ENCODE data around the gene NRXN3. TPM values are rescaled to one million over a fixed set of nuclear protein-coding genes. Genes with fewer than 3 reads are reported as not detected.

NRXN3 gene
- polyA plus RNA-seq, 6 donors from 2014 or later = not detected

DNA sequence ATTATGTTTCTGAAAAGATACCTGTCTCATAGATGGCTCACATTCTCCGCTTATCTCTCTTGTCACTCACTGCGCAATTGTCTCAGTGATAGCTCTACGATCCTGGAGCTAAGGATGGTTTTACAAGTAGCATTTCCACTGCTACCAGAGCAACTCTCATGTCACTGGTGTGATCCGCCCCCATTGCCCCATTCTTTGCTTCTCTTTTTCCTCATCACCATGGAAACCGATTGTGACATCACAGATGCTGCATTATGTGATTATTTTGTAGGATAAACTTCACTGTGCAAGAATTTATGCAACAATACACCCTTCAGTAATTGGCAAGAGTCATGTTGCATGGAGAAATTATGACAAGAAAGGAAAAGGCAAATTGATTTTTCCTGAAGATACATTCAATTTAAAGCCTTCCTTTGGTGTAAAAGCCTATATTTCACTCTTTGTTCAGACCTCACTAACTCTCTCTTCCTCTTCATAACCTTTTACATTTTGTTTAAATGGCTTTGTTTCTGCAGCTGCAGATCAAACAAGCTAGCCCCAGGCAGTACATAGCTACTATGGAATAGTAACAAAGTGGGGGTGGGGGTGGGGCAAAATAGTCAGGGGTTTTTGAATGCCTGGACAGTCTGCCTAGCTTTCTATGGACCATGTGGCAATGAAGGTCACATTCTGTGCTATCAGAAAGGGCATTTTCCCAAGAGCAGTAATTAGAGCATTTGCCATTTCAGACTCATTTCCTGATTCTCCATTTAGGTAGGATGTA lies 539.8 kb downstream of the NRXN3 start:
- H3K4me3 Mint-ChIP-seq = no peak overlapping the region
- no peaks in the 10 kb centered on the region for H3K36me3 Mint-ChIP-seq
- no peaks in the 10 kb centered on the region for H3K4me1 Mint-ChIP-seq
- no peak for ATAC-seq (ENCODE audit: low read depth in 2 of 2)
- H3K27ac Mint-ChIP-seq = no peak overlapping the region
- peaks cover 0 to 7% (median 4%) of the 10 kb centered on the region in 3 donors for H3K27me3 Mint-ChIP-seq
- DNase-seq = no peak
- H3K9me3 Mint-ChIP-seq = peaks cover 0 to 9% (median 5%) of the 10 kb centered on the region in 7 donors

DNA sequence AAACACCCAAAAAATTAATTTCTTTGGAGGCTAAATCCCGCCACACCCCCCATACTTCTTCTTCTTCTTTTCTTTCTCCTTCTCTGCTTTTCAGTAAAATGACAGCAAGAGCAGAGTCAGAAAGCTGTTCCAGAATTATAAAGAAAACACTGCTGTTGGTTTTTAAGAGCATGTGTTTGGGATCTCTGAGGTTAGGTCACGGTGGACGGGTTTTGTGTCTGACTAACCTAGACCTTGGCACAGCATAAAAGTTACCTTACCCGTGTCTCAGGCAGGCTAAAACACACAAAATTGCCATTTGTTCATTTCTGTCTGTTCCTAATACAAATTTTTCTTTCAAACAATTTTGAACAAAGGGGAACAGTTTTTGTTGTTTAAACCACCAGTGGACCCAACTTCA lies 540.8 kb downstream of the NRXN3 start:
- DNase-seq (no peak), ATAC-seq (ENCODE audit: low read depth in 2 of 2) (no peak)
- Mint-ChIP-seq H3K4me3 (no peak overlapping the region), H3K9me3 (peaks cover 0 to 9% (median 5%) of the 10 kb centered on the region in 7 donors), H3K27ac (no peak overlapping the region), H3K4me1 (no peaks in the 10 kb centered on the region), H3K27me3 (peaks cover 0 to 4% (median 2%) of the 10 kb centered on the region in 3 donors), H3K36me3 (no peaks in the 10 kb centered on the region)

DNA sequence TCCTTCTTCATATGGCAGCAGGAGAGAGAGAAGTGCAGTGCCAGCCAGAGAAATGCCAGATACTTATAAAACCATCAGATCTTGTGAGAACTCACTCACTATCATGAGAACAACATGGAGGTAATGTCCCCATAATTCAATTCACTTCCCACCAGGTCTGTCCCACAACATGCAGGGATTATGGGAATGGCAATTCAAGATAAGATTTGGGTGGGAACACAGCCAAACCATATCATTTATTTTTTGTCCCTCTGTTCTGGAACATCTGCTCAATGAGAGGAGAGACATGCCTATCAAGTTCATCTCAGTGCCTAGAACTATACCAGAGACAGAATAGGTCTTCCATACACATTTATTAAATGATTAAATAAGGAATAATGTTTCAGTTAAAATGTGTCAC lies 543.5 kb downstream of the NRXN3 start:
- Mint-ChIP-seq H3K4me3 (no peak overlapping the region), H3K36me3 (no peaks in the 10 kb centered on the region), H3K27me3 (peaks cover 0 to 4% (median 0%) of the 10 kb centered on the region in 3 donors), H3K9me3 (peaks cover 0 to 12% (median 5%) of the 10 kb centered on the region in 7 donors), H3K27ac (no peak overlapping the region), H3K4me1 (no peaks in the 10 kb centered on the region)
- DNase-seq (no peak), ATAC-seq (ENCODE audit: low read depth in 2 of 2) (no peak)

DNA sequence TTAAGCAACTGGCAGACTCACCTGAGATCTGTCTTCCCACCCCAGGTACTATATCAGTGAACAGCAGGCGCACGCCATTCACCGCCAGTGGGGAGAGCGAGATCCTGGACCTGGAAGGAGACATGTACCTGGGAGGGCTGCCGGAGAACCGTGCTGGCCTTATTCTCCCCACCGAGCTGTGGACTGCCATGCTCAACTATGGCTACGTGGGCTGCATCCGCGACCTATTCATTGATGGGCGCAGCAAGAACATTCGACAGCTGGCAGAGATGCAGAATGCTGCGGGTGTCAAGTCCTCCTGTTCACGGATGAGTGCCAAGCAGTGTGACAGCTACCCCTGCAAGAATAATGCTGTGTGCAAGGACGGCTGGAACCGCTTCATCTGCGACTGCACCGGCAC lies 544.5 kb downstream of the NRXN3 start:
- H3K27me3 Mint-ChIP-seq = peaks cover 0 to 4% (median 0%) of the 10 kb centered on the region in 3 donors
- no peak overlapping the region for H3K27ac Mint-ChIP-seq
- peaks cover 0 to 12% (median 5%) of the 10 kb centered on the region in 7 donors for H3K9me3 Mint-ChIP-seq
- ATAC-seq (ENCODE audit: low read depth in 2 of 2) (no peak), DNase-seq (no peak)
- no peak overlapping the region for H3K4me3 Mint-ChIP-seq
- H3K4me1 Mint-ChIP-seq = no peaks in the 10 kb centered on the region
- no peaks in the 10 kb centered on the region for H3K36me3 Mint-ChIP-seq

DNA sequence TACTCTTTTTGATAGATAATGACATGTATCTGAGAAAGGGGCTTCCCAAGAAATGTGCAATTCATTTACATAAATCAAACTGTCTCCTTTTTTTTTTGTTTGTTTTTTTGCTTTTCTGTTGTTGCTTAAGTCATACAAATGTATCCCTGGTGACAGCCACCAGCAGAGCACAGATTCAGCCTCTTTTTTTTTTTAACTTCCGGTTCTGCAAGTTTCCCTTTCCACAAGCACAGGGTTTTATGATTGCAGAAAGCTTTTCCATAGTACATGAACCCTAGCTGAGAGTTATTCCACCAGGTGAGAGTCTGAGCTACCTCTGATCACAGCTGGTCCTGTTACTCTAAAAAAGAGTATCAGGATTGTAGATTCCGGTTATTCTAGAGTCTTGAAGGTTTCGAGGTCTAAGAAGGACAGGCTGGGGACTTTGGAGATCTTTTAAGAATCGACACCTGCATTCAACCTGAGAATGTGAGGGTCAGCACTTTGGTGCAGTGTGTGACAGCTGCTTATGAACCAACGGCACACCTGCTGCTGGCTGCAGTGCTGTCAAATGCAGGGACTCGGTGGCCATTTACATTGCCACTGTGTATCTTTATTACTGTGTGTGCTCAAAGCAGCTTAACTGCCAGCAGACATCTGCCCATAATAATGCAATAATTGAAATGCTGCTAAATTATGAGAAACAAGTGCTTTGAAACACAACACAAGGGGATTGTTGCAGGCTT lies 551.7 kb downstream of the NRXN3 start:
- no peak overlapping the region for H3K27ac Mint-ChIP-seq
- no peak overlapping the region for H3K4me3 Mint-ChIP-seq
- no peaks in the 10 kb centered on the region for H3K27me3 Mint-ChIP-seq
- peaks cover 0 to 1% (median 0%) of the 10 kb centered on the region in 7 donors for H3K9me3 Mint-ChIP-seq
- no peak for ATAC-seq (ENCODE audit: low read depth in 2 of 2)
- H3K4me1 Mint-ChIP-seq = no peaks in the 10 kb centered on the region
- DNase-seq = no peak
- no peaks in the 10 kb centered on the region for H3K36me3 Mint-ChIP-seq

DNA sequence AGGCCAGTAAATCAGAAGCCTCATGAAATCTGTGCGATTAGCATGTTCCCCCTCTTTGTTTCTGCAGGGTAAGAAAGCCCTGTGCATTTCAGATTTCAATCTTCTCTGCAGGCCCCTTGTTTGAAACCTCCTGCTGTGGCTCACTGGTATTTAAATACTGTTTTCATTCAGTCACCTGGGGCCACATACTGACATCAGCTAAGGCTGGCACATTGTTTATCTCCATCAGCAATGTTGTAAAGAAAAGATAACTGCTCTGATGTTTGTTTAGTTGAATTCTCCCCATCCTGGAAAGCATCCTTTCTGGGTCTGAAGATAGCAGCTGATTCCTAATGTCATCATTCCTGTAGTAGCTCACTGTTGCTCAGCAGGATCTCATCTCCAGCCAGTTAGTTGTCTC lies 554.9 kb downstream of the NRXN3 start:
- peaks cover 0 to 4% (median 0%) of the 10 kb centered on the region in 7 donors for H3K9me3 Mint-ChIP-seq
- no peaks in the 10 kb centered on the region for H3K4me1 Mint-ChIP-seq
- H3K27ac Mint-ChIP-seq = no peak overlapping the region
- peaks cover 0 to 3% (median 0%) of the 10 kb centered on the region in 3 donors for H3K27me3 Mint-ChIP-seq
- ATAC-seq (ENCODE audit: low read depth in 2 of 2) (no peak), DNase-seq (no peak)
- H3K36me3 Mint-ChIP-seq = no peaks in the 10 kb centered on the region
- no peak overlapping the region for H3K4me3 Mint-ChIP-seq

DNA sequence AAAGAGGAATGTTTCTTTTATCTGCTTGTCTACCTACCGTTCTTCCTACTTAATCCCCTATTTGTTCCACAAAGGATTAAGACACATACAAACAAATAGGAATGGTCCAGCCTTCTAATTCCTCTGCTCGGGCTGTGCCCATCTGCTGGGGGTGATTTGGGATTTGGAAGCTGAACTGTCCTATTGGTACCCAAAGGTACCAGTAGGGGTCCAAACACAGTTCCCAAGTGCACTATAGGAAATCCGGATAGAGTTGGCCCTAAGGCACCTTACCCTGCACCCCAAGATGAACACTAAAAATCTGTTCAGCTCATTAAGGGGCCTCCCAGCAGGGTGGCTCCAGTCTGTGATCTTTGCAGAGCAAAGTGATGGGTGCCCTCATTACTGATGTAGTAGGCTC lies 566.9 kb downstream of the NRXN3 start:
- DNase-seq (no peak), ATAC-seq (ENCODE audit: low read depth in 2 of 2) (no peak)
- Mint-ChIP-seq H3K36me3 (no peaks in the 10 kb centered on the region), H3K4me3 (no peak overlapping the region), H3K9me3 (peaks cover 0 to 4% (median 0%) of the 10 kb centered on the region in 7 donors), H3K27ac (peak overlapping the region in 1 of 6 donors; percentile 10), H3K27me3 (peaks cover 0 to 6% (median 0%) of the 10 kb centered on the region in 3 donors), H3K4me1 (no peaks in the 10 kb centered on the region)

DNA sequence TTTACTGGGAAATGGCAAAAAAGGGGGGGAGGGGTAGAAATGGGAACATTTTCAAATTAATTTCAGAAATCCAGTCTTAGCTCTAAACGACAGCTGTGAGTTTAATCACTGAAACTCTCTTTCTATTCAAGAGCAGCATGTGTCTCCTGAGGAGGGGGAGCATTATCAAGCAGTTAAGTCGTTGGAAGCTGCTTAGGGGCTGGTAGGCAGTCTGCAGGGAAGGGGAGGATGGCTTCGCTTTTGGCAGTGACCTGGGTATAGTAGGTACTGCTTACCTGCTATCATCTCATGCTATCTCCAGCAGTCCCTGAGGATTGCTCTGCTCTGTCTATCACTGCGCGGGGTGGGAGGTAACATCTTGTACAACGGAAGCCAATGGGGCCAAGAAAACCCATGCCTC lies 567.4 kb downstream of the NRXN3 start:
- no peaks in the 10 kb centered on the region for H3K4me1 Mint-ChIP-seq
- no peak for DNase-seq
- no peak for ATAC-seq (ENCODE audit: low read depth in 2 of 2)
- no peaks in the 10 kb centered on the region for H3K36me3 Mint-ChIP-seq
- no peak overlapping the region for H3K4me3 Mint-ChIP-seq
- peaks cover 0 to 6% (median 0%) of the 10 kb centered on the region in 3 donors for H3K27me3 Mint-ChIP-seq
- H3K27ac Mint-ChIP-seq = no peak overlapping the region
- H3K9me3 Mint-ChIP-seq = peaks cover 0 to 4% (median 0%) of the 10 kb centered on the region in 7 donors

DNA sequence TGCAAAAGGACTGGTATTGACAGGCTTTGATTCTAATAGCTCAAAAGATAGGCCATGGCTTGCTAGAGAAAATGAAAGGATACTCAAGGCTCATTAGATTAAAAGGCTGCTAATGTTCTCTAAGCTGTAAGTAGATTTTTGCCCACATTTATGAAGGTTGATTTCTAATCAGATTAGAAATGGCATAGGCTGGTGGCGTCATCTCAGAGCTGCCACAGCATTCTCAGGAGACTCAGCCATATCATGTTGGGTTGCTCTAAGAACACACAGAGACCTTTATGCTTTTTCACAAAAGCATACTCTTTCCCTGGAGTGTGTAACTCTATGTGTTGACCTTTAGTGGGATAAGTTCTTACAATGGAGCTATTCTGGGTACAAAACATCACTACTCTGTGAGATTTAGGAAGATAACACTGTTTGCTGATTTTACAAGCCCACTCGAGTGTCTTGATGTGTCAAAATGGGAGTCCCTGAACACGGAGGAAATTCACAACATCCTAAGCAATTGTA lies 576.0 kb downstream of the NRXN3 start:
- Mint-ChIP-seq H3K9me3 (peaks cover 0 to 4% (median 0%) of the 10 kb centered on the region in 7 donors), H3K27ac (no peak overlapping the region), H3K27me3 (peaks cover 0 to 11% (median 5%) of the 10 kb centered on the region in 3 donors), H3K36me3 (no peaks in the 10 kb centered on the region), H3K4me1 (no peaks in the 10 kb centered on the region), H3K4me3 (no peak overlapping the region)
- DNase-seq = no peak
- ATAC-seq (ENCODE audit: low read depth in 2 of 2) = no peak

DNA sequence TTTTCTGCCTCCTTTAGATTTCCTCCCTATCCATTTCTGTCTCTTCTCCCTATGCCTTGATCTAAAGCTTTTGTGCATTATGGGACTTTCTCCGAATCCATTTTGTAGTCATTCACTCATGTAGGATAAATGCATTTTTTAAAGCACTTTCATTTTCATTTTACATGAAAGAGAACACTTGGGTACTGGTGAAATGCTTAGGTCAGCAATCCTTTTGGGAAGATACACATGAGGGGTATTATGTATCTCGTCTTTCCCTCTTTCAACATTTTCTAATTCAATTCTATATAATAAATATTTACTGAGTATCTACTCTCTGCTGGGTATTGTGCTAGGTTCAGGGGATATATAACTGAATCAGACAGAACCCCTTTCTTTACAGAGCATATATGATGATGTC lies 577.6 kb downstream of the NRXN3 start:
- Mint-ChIP-seq H3K27me3 (peaks cover 0 to 16% (median 13%) of the 10 kb centered on the region in 3 donors), H3K4me1 (no peaks in the 10 kb centered on the region), H3K4me3 (no peak overlapping the region), H3K36me3 (no peaks in the 10 kb centered on the region), H3K9me3 (peaks cover 0 to 5% (median 3%) of the 10 kb centered on the region in 7 donors), H3K27ac (no peak overlapping the region)
- DNase-seq = no peak
- no peak for ATAC-seq (ENCODE audit: low read depth in 2 of 2)

DNA sequence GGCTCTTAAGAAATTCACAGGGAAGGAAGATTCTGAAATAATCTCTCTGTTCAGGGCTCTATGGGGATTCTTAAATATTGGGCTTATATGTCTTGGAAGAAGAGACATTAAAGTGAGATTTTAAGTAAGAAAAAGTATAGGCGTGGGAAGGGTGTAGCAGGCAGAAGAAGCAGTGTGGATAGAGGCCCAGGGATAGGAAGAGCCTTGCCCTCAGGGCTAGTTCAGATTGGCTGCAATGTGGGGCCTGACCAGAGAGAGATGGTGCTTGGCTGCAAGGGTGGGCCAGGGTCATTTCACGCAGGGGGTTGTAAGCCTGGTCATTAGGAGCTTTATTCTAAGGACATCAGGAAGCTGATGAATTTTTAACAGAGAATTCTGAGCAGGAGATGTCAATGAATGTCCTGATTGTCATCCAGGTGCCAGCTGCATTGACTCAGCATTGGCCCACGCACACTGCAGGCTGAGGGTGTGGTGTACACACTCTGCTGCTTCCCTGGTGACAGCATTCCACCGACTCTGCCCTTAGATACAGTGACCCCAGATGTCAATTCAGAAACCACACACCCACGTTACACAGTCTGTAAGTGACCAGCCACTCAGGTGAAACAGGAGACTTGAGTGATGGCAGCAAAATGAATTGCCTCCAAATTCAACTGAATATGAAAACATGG lies 582.5 kb downstream of the NRXN3 start:
- no peak for ATAC-seq (ENCODE audit: low read depth in 2 of 2)
- H3K27me3 Mint-ChIP-seq = peaks cover 5 to 19% (median 6%) of the 10 kb centered on the region in 3 donors
- H3K4me3 Mint-ChIP-seq = no peak overlapping the region
- peaks cover 0 to 9% (median 2%) of the 10 kb centered on the region in 7 donors for H3K9me3 Mint-ChIP-seq
- no peaks in the 10 kb centered on the region for H3K36me3 Mint-ChIP-seq
- H3K27ac Mint-ChIP-seq = no peak overlapping the region
- no peak for DNase-seq
- H3K4me1 Mint-ChIP-seq = no peaks in the 10 kb centered on the region

DNA sequence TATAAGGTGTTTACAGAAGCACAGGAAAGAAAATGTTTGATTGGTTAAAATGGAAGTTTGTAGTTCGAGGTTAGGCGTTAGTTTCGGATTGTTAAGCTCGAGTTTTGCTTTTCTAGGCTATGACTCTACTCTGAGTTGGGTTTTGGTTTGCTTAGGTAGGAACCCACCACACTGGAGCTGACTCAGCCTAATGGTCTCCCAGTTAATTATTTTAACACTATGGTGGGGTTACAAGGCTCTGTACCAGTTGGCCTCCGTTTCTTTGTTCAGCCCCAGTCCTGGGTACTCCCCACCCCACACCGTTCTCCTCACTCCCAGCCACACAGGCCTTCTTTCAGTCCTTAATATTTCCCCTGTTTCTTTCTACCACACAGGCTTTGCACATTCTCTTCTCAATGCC lies 583.9 kb downstream of the NRXN3 start:
- Mint-ChIP-seq H3K27me3 (peaks cover 5 to 15% (median 6%) of the 10 kb centered on the region in 3 donors), H3K4me1 (no peaks in the 10 kb centered on the region), H3K9me3 (peaks cover 0 to 9% (median 0%) of the 10 kb centered on the region in 7 donors), H3K4me3 (peak overlapping the region in 1 of 8 donors; percentile 7), H3K36me3 (no peaks in the 10 kb centered on the region), H3K27ac (no peak overlapping the region)
- DNase-seq (no peak), ATAC-seq (ENCODE audit: low read depth in 2 of 2) (no peak)

DNA sequence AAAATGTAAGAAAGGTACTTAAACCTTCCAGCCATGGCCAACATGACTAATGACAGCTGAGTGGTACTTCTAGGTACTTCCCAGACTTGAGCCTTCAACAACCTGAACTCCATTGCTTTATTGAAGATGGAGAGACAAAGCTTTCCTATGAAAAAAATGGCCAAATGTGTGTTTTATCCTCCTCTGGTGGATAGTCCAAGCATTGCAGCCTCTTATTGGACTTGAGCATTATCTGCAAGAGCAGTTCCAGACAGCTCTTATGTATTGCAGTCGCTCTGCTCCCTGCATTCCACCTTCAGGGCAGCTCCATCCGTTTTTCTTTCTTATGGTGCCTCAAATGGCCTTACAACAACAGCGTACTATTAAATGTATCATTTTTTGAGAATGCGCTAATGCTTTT lies 588.2 kb downstream of the NRXN3 start:
- Mint-ChIP-seq H3K9me3 (peaks cover 0 to 4% (median 0%) of the 10 kb centered on the region in 7 donors), H3K4me1 (no peaks in the 10 kb centered on the region)
- no peak for DNase-seq

More for the DNA sequence above, 588.2 kb downstream of the NRXN3 start:
- Mint-ChIP-seq H3K36me3 (no peaks in the 10 kb centered on the region), H3K27me3 (peaks cover 6 to 13% (median 7%) of the 10 kb centered on the region in 3 donors), H3K27ac (no peak overlapping the region), H3K4me3 (no peak overlapping the region)
- ATAC-seq (ENCODE audit: low read depth in 2 of 2) = no peak

All from naive B cell (primary cell).